ENCODE data around the gene DBN1.
"Not testable (repeated sequence)": the region's sequence is repeated elsewhere in the genome, so short reads cannot be mapped to it uniquely, and the experiment has no call there.

DBN1 gene

GRCh38 chr5:177429248-177430040 lies 44.0 kb downstream of the DBN1 start:
- DNase-seq (ENCODE audit: low spot score): no peak

GRCh38 chr5:177428574-177429217 lies 44.7 kb downstream of the DBN1 start:
- no peak for DNase-seq (ENCODE audit: low spot score)

GRCh38 chr5:177427919-177428573 lies 45.4 kb downstream of the DBN1 start:
- DNase-seq (ENCODE audit: low spot score): peak; percentile 84

GRCh38 chr5:177427211-177427822 lies 46.1 kb downstream of the DBN1 start:
- peak; percentile 73 for DNase-seq (ENCODE audit: low spot score)

DNA sequence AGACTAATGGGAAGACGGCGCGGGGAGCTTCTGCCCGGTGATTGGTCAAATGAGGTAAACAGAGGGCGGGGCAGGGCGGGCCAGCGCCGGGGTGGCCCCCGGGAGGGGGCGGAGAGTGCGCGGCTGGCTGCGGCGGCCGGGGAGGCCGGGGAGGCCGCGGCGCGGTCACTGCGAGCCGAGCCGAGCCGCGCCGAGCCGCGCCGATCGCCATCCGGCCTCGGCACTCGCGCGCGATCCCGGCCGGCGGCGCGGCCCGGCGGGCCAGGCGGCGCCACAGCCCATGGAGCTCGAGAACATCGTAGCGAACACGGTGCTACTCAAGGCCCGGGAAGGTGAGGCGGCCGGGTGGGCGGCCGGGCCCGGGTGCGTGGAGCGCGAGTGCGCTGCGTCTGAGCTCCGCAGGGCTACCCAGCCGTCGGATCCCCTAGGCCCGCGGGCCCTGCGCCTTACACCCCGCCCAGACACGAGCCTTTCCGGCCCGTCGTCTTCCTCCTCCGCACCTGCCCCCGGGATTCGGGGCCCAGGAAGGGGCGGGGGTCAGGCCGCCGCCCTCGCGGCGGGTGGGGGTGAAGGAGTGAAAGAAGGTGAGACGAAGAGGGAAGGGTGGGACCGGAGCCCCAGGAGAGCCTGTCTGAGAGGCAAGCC lies 46.7 kb downstream of the DBN1 start, which contains the start of gene GRK6:
Gene GRK6 (plus strand): TSS at position 111 of the 645 bp plus-strand sequence. CDS start 170 bp downstream, at position 281.
- DNase-seq (ENCODE audit: low spot score): peak; percentile 52

DNA sequence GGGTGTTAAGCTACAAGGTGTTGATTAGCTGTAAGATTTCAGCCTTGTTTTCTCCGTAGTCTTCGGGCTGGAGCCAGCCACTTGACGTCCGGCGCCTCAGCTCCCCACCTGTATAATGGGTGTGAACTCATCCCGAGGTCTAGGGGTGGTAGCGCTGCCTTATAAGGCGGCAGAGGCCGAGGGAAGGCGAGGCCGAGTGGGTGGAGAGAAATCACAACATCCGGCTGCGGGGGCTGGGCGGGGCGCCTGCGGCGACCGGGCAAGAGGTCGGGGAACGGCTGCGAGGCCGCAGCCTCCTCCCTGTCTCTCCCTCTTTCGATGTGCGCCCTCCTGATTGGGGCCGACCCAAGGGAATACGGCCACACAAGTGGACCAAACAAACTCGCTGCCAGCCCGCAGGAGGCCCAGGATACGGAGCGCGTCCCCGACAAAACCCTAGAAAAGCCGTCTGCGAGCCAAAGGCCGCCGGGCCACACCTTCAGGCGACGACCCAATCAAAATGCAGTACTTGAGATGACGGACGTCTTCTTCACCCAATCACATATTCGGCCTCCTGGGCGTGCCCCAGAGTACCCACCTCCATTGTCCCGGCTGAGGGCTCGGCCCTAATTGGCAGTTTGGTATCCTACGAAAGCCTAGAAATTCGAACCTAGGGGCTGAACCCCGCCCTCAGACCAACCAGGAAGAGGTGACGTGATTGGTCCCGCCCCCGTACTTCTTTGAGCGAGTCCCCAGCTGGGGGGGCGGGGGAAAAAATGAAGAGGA lies 47.5 kb downstream of the DBN1 start:
- DNase-seq (ENCODE audit: low spot score): peak; percentile 100

- DNase-seq (ENCODE audit: low spot score): no peak
These were observed 48.1 kb downstream of the DBN1 start for GRCh38 chr5:177425196-177425800.

GRCh38 chr5:177423671-177424070 lies 49.8 kb downstream of the DBN1 start:
- DNase-seq (ENCODE audit: low spot score): no peak

DNA sequence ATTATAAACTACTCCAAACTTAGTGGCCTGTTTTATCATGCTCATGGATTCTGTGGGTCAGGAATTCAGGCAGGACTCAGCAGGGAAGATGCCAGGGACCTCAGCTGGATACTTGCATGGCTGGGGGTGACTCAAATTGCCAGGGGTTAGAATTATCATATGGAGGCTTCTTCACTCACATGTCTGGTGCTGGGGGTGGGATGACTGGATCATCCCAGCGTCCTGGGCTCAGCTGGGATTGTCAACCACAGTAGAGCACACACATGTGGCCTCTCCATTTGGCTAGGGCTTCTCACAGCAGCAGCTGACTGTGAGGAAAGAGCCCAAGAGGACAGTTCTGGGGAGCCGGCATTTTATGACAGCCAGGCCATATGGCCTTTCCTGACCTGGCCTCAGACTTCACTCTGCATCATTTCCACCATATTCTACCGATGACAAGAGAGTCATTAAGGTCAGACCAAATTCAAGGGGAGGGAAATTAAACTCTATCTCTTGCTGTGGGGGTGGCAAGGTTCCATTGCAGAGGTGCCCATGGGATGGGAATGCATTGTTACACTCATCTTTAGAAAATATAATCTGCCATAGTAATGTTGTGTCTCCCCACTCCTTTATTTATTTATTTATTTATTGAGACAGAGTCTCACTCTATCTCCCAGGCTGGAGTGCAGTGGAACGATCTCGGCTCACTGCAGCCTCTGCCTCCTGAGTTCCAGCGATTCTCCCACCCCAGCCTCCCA lies 52.2 kb downstream of the DBN1 start:
- DNase-seq (ENCODE audit: low spot score): no peak

GRCh38 chr5:177420472-177420871 lies 53.0 kb downstream of the DBN1 start:
- not testable (repeated sequence) for DNase-seq (ENCODE audit: low spot score)

GRCh38 chr5:177419046-177419445 lies 54.4 kb downstream of the DBN1 start:
- DNase-seq (ENCODE audit: low spot score): no peak

GRCh38 chr5:177417081-177417480 lies 56.4 kb downstream of the DBN1 start:
- DNase-seq (ENCODE audit: low spot score): not testable (repeated sequence)

DNA sequence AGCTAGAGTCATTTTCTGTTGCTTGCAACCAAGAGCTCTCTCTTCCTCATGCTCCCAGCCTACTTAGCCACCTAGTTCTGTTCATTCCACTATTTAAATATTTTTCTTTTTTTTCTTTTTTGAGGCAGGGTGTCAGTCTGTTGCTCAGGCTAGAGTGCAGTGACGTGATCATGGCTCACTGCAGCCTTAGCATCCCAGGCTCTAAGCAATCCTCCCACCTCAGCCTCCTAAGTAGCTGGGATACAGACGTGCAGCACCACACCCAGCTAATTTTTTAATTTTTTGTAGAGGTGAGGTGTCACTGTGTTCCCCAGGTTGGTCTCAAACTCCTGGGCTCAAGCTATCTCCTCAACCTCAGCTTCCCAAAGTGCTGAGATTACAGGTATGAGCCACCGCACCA lies 59.0 kb downstream of the DBN1 start:
- DNase-seq (ENCODE audit: low spot score): no peak

GRCh38 chr5:177412603-177413233 lies 60.7 kb downstream of the DBN1 start:
- DNase-seq (ENCODE audit: low spot score): no peak

- no peak for DNase-seq (ENCODE audit: low spot score)
These were observed 62.9 kb downstream of the DBN1 start for GRCh38 chr5:177410575-177410974.

DNA sequence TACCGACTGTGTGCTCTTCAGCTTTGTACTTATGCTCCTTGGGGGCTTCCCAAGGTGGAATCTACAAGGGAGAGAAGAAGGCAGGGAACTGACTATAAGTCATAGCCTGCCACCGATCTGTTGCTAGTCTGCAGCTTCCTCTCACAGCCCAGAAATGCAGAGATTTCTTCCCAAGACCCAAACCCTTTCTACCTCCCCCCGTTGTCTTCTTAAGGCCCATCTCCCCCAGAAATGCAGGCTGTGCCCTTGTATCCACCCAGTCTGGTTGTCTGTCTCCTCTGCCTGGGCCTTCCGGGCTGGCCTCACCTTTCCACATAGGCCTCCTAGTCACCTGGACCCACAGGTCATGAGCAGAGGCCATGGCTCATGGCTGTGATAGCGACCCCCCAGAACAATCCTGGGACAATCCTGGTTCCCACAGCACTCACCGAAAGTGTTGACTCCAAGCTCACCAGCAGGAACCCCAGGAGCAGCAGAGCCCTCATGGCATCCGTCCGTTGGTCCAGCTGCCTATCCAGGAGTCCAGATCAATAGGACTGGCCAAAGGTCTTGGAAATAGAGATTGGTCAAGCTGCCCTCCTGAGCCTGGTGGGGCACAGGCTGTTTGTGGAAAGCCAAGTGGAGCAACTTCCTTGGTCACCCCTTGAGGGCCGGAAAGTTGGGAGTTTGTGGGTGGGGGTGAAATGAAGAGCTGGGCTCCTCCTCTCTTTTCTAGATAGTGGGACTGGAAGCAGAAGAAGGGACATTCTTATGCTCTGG lies 64.2 kb downstream of the DBN1 start, which contains the start of gene F12:
Gene F12 (minus strand): TSS at position 522 of the 759 bp plus-strand sequence. CDS start 37 bp downstream, at position 485.
- no peak for DNase-seq (ENCODE audit: low spot score)

Measured in hematopoietic multipotent progenitor cell treated with erythropoietin and hydrocortisone succinate and interleukin-3 and kit ligand, for 17 days (in vitro differentiated cells).